VCaP (cell line): ENCODE measurements around the gene HBA1.
A peak's percentile ranks its signal among the peaks of the same experiment; 100 is the strongest.

Source experiments
- H3K27ac ChIP-seq: fragments of 450-650 bp; 2 replicates; pipeline ENCODE4 v1.5.1; 2017
- TF ChIP-seq, protein P1 (sequence below): fragments of 450-650 bp; conservative IDR thresholded peaks from 2 replicates; pipeline ENCODE4 v1.5.1; 2017; ENCODE audit warnings: mild to moderate bottlenecking, moderate library complexity

HBA1 gene

DNA sequence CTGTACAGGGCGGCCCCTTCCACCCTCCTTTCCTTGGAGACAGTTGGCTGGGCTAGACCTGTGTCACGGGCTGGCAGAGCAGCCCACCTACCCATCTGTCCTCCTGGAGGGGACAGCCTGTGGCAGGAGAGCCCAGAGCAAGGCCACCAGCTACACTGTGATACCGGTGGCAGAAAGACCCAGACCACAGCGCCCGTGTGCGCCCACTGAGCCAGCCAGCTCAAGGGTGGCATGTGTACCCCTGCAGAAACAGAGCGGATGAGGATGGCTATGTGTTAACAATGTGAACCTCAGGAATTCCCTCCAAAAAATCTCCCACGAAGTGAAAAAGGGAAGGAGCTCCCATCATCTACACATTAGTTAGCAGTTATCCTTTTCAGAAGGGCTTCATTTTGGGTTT lies 10.8 kb downstream of the HBA1 start:
- TF ChIP-seq, protein P1, sequence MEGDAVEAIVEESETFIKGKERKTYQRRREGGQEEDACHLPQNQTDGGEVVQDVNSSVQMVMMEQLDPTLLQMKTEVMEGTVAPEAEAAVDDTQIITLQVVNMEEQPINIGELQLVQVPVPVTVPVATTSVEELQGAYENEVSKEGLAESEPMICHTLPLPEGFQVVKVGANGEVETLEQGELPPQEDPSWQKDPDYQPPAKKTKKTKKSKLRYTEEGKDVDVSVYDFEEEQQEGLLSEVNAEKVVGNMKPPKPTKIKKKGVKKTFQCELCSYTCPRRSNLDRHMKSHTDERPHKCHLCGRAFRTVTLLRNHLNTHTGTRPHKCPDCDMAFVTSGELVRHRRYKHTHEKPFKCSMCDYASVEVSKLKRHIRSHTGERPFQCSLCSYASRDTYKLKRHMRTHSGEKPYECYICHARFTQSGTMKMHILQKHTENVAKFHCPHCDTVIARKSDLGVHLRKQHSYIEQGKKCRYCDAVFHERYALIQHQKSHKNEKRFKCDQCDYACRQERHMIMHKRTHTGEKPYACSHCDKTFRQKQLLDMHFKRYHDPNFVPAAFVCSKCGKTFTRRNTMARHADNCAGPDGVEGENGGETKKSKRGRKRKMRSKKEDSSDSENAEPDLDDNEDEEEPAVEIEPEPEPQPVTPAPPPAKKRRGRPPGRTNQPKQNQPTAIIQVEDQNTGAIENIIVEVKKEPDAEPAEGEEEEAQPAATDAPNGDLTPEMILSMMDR = no peak

DNA sequence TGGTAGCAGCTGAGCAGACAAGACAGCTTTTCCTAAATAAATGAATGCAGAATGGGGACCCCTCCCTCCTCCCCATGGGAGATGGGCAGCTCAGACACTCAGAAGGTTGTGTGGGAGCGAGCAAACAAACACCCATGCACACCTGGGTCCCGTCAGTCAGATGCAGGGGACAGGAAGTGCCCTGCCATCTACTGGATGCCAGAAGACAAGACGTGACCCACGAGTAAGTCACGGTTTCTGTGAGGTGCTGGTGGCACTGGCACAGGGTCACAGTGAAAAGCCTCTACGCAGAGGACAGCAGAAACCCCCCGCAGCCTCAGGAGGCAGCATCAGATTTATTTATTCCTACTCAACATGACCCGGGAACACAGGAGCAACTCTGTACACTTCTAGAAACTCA lies 12.2 kb downstream of the HBA1 start:
- H3K27ac ChIP-seq = no peak overlapping the region
- TF ChIP-seq, protein P1 = peak; percentile 61

More for the DNA sequence above, 10.8 kb downstream of the HBA1 start:
- no peak overlapping the region for H3K27ac ChIP-seq

DNA sequence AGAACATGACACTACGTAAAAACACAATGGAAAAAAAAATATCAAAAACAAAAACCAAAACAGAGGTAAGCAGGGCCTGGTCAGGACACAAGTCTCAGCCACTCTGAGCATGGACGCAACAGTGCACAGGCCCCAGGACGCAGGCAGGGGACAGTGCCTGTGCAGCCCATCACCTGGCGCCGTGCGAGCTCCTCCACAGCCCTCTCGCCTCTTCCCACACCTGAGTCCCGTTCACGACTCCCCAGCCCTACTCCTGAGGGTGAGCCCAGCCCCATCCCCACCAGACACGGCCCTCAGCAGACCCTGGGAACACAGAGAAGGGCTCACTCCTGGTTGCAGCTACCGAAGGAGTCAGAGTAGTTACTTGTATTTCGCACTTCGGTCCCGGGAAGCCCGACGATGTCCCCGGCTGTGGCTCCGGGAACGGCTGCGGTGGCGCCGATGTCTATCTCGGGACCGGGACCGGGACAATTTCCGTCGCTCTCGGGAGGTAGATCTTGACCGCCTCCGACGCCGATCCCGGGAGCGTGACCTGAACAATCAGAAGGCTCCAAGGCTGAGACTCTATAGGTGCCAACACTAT lies 13.2 kb downstream of the HBA1 start:
- TF ChIP-seq, protein P1 = no peak
- H3K27ac ChIP-seq = no peak overlapping the region

DNA sequence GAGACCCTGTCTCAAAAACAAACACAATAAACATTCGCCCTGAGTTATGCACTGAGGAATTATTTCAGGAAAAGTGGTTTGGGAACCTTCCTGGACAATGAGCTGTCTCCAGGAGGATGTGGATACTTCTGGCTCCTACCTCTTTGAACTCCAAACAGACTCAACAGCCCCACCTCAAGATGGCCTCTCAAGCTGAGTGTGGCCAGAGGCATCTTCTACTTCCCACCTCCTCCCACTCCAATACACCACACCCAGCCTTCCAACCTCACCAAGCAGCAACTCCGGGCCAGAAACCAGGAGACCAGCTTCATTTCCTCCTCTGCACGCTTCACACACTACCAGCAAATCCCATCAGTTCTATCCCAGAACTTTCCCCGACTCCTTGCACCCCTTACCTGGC lies 15.4 kb downstream of the HBA1 start:
- no peak overlapping the region for H3K27ac ChIP-seq
- TF ChIP-seq, protein P1 = no peak

DNA sequence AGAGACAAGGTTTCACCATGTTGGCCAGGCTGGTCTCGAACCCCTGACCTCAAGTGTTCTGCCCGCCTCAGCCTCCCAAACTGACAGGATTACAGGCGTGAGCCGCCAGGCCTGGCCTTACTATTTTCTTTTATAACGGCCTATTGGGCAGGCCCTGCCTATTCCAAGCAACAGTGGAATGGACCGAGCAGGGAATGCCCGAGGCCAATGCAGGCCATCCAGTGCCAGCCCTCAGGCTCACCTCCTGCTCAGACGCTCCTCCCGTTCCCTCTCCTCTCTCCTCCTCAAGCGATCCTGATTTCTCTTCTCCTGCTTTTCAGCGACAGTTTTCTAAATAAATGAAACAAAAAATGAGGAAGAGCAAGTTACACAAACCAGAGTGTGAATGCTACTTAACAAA lies 16.2 kb downstream of the HBA1 start:
- TF ChIP-seq, protein P1 = no peak
- H3K27ac ChIP-seq = no peak overlapping the region

DNA sequence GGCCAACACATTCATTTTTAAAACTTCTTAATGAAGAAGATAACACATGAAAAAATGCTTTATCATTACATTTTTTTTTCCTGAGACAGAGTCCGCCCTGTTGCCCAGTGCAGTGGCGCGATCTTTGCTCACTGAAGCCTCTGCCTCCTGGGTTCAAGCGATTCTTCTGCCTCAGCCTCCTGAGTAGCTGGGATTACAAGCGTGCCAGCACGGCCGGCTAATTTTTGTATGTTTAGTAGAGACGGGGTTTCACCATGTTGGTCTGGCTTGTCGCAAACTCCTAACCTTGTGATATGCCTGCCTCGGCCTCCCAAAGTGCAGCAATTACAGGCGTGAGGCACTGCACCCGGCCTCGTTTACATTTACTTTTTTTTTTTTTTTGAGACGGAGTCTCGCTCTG lies 17.0 kb downstream of the HBA1 start:
- no peak overlapping the region for H3K27ac ChIP-seq
- TF ChIP-seq, protein P1 = no peak

DNA sequence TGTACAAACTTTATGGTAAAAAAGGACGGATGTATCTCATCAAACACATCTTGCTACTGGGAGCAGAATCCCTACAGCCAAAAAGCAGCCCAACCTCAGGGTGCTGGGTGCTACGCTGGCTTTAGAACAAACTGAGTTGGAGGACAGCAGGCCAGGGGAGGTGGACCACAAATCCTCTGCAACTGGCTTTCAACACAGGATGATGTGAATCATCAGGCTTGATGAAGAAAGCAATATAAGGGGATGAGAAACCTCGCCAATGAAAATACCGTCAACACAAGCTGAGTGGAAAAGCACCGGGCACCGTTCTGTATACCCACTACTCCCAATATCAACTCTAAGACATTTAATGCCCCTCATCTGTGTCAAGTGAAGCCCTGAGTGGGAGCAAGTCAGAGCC lies 18.0 kb downstream of the HBA1 start:
- TF ChIP-seq, protein P1 = no peak
- no peak overlapping the region for H3K27ac ChIP-seq
